Endothelial cell of umbilical vein (primary cell): ENCODE data around the gene UVRAG. TPM values are rescaled to one million over a fixed set of nuclear protein-coding genes. Genes with fewer than 3 reads are reported as not detected.

ENCODE experiments used
- BruUV-seq: library from RNA; stranded (reverse); fragments of 400-500 nt; replicated peaks from 2 replicates; lab custom pipeline; 2021; lab: Mats Ljungman, UMichigan
- CTCF ChIA-PET: fragments of 300-600, 350-600 bp; sonication (Branson Sonifier 250); formaldehyde crosslinking; loops from one replicate; lab custom pipeline; 2021; ENCODE audit warnings: antibody characterized with exemption, inconsistent platforms; lab: Charles Lee
- POLR2A ChIA-PET: fragments of 300-600, 350-600 bp; sonication (Branson Sonifier 250); formaldehyde crosslinking; loops from one replicate; lab custom pipeline; 2021; ENCODE audit warnings: antibody characterized with exemption, inconsistent platforms; lab: Charles Lee
- DNase-seq: peaks from one replicate; pipeline ENCODE4 v3.0.0-alpha.2; 2011; ENCODE audit warnings: low read depth, low spot score
- FAIRE-seq: peaks from 2 replicates; lab custom pipeline; 2011; peaks lifted over from hg19 to GRCh38; lab: Jason Lieb, UNC
- H2AFZ ChIP-seq: 2 replicates; pipeline ENCODE4 v1.6.0; 2012; ENCODE audit warnings: low read depth, low read length, control low read depth, inconsistent platforms
- H3K27ac ChIP-seq: 2 replicates; pipeline ENCODE4 v1.5.1; 2011; ENCODE audit warnings: low read depth, mild to moderate bottlenecking, control low read depth, low read length, moderate library complexity; ENCODE audit not compliant: insufficient read depth
- H3K27me3 ChIP-seq, 2 experiments: 2 replicates each; pipeline versions ENCODE4 v1.6.0 to v1.6.1; 2011; ENCODE audit warnings: low read length in 2 of 2, mixed read lengths in 1 of 2; ENCODE audit not compliant: control insufficient read depth in 2 of 2, insufficient read depth in 2 of 2
- H3K36me3 ChIP-seq, 2 experiments: 2 replicates in 1 of 2; 3 replicates in 1 of 2; pipeline ENCODE4 v1.5.1; 2011; ENCODE audit warnings: low read length in 2 of 2, mild to moderate bottlenecking in 1 of 2, moderate library complexity in 1 of 2; ENCODE audit not compliant: control insufficient read depth in 2 of 2, insufficient read depth in 2 of 2; ENCODE audit errors: extremely low read depth in 1 of 2
- H3K4me1 ChIP-seq: 3 replicates; pipeline ENCODE4 v1.5.1; 2011; ENCODE audit warnings: mild to moderate bottlenecking, low read length; ENCODE audit not compliant: control insufficient read depth, insufficient read depth; ENCODE audit errors: extremely low read depth
- H3K4me2 ChIP-seq: 2 replicates; pipeline ENCODE4 v1.6.1; 2011; ENCODE audit warnings: low read length, control low read depth, mixed read lengths; ENCODE audit not compliant: insufficient read depth
- H3K4me3 ChIP-seq, 3 experiments: fragments of 200-600 bp in 1 of 3; sonication (generic), shearing (Covaris generic) in 1 of 3; replicated peaks in 1 of 3; 2 replicates each; pipeline ENCODE4 v1.5.1; 2011 to 2016; ENCODE audit warnings: control low read depth in 3 of 3, low read length in 3 of 3, mild to moderate bottlenecking in 2 of 3, inconsistent platforms in 1 of 3, low read depth in 1 of 3, moderate library complexity in 1 of 3; ENCODE audit not compliant: insufficient read depth in 1 of 3
- H3K79me2 ChIP-seq: 2 replicates; pipeline ENCODE4 v1.6.0; 2012; ENCODE audit warnings: low read length, inconsistent platforms; ENCODE audit not compliant: control insufficient read depth, insufficient read depth
- H3K9ac ChIP-seq: replicated peaks from 2 replicates; pipeline ENCODE3; 2011; ENCODE audit warnings: low read length, control low read depth; ENCODE audit not compliant: insufficient read depth; ENCODE audit errors: extremely low read depth
- H3K9me1 ChIP-seq: replicated peaks from 3 replicates; pipeline ENCODE4 v1.6.0; 2011; ENCODE audit warnings: mild to moderate bottlenecking, low read length; ENCODE audit not compliant: control insufficient read depth, insufficient read depth; ENCODE audit errors: extremely low read depth
- H3K9me3 ChIP-seq: replicated peaks from 2 replicates; pipeline ENCODE4 v1.5.1; 2012; ENCODE audit warnings: low read length, inconsistent platforms; ENCODE audit not compliant: control insufficient read depth, insufficient read depth
- H4K20me1 ChIP-seq: replicated peaks from 2 replicates; pipeline ENCODE3; 2011; ENCODE audit warnings: mild to moderate bottlenecking, low read length; ENCODE audit not compliant: control insufficient read depth, insufficient read depth; ENCODE audit errors: extremely low read depth
- CTCF ChIP-seq, 2 donors: IDR thresholded peaks; 1 replicate in 1 of 2; 2 replicates in 1 of 2; pipeline ENCODE4 v1.5.1; 2011; ENCODE audit warnings: low read length in 2 of 2, mild to moderate bottlenecking in 2 of 2, moderate library complexity in 2 of 2, control low read depth in 1 of 2, inconsistent platforms in 1 of 2, low read depth in 1 of 2; ENCODE audit not compliant: insufficient read depth in 1 of 2; ENCODE audit errors: extremely low read depth in 1 of 2
- EZH2 ChIP-seq: IDR thresholded peaks from 2 replicates; pipeline ENCODE4 v1.6.1; 2012; ENCODE audit warnings: borderline replicate concordance, low read depth, mild to moderate bottlenecking, moderate library complexity, low read length, inconsistent platforms; ENCODE audit not compliant: severe bottlenecking
- FOS ChIP-seq: IDR thresholded peaks from 2 replicates; pipeline ENCODE4 v1.6.1; 2011; ENCODE audit warnings: mild to moderate bottlenecking, low read length, moderate library complexity, borderline replicate concordance; ENCODE audit not compliant: insufficient read depth
- GATA2 ChIP-seq: IDR thresholded peaks from 2 replicates; pipeline ENCODE4 v1.7.0; 2011; ENCODE audit warnings: low read depth, mild to moderate bottlenecking, moderate library complexity, mixed read lengths, low read length; ENCODE audit not compliant: insufficient read length, insufficient read depth
- JUN ChIP-seq: IDR thresholded peaks from 2 replicates; pipeline ENCODE4 v1.6.1; 2011; ENCODE audit warnings: borderline replicate concordance, low read depth; ENCODE audit not compliant: insufficient read length, insufficient read depth
- MAX ChIP-seq: IDR thresholded peaks from 2 replicates; pipeline ENCODE4 v1.6.1; 2011; ENCODE audit not compliant: insufficient read depth, insufficient read length
- MYC ChIP-seq: IDR thresholded peaks from one replicate; pipeline ENCODE4 v1.6.1; 2011; ENCODE audit warnings: mild to moderate bottlenecking, low read depth, low read length
- POLR2A ChIP-seq: IDR thresholded peaks from 2 replicates; pipeline ENCODE4 v1.6.1; 2012; ENCODE audit warnings: low read depth, mild to moderate bottlenecking, control low read depth, low read length
- POLR2AphosphoS5 ChIP-seq: IDR thresholded peaks from 2 replicates; pipeline ENCODE4 v1.6.1; 2012; ENCODE audit warnings: low read depth, mild to moderate bottlenecking, control low read depth, low read length, moderate library complexity; ENCODE audit not compliant: insufficient read depth
- dilution Hi-C: fragments of 300-500 bp; cut with MboI; formaldehyde crosslinking; loops from one replicate; pipeline ENCODE4 v1.15.0; 2019; ENCODE audit warnings: low sequenced_read_pairs; ENCODE audit not compliant: extremely low pct_ligation_motif_present
- intact Hi-C: fragments of 100-400 bp; cut with micrococcal nuclease; formaldehyde crosslinking; loops from one replicate; pipeline ENCODE4 v1.10.0; 2022
- polyA plus RNA-seq, 4 experiments: library from polyadenylated mRNA; depleted of rRNA in 3 of 4; stranded (reverse) in 3 of 4; unstranded in 1 of 4; fragments of >200 nt; gene quantifications; 2 replicates each; pipeline versions ENCODE4 v1.2.1 to v1.2.3, GENCODE V29; 2011 to 2012; ENCODE audit warnings: missing spikeins in 1 of 4
- total RNA-seq: library from RNA; stranded (reverse); gene quantifications from 2 replicates; pipeline ENCODE4 v1.2.3, GENCODE V29; 2021

Gene UVRAG
- total and polyA plus RNA-seq, 2 donors (not counting 3 experiments of a cell fraction or from before 2014, with no cell fraction given): 21.2 to 65.6 TPM

GRCh38 chr11:76184551-76184993 lies 369.6 kb downstream of the UVRAG start:
- dilution Hi-C loops (no loop called here), intact Hi-C loops (no loop called here)
- no peaks in the 10 kb centered on the region for H3K79me2 ChIP-seq
- H3K9me1 ChIP-seq: no peaks in the 10 kb centered on the region
- FAIRE-seq: no peak
- no peaks in the 10 kb centered on the region for H3K9me3 ChIP-seq
- BruUV-seq: no TSS peak
- DNase-seq: no peak
- ChIA-PET CTCF (interaction anchor here (1.1 to 2.6 kb wide), 2 partner anchors 23 to 32 kb away, joined by 5 to 11 read pairs; no protein-coding TSS in a partner anchor), POLR2A (no interaction called here)
- no peaks in the 10 kb centered on the region for H3K36me3 ChIP-seq
- no peak overlapping the region for H3K9ac ChIP-seq
- no peak overlapping the region for H2AFZ ChIP-seq
- no peaks in the 10 kb centered on the region for H4K20me1 ChIP-seq
- H3K27me3 ChIP-seq: no peaks in the 10 kb centered on the region
- no peak overlapping the region for H3K4me3 ChIP-seq
- TF ChIP-seq POLR2AphosphoS5 (no peak), MAX (no peak), JUN (no peak), FOS (no peak), GATA2 (no peak), MYC (no peak), CTCF (IDR thresholded peaks at IDR 0.05; ENCODE audit: extremely low read depth in 1 of 2, insufficient read depth in 1 of 2, low read depth in 1 of 2, low read length in 2 of 2) (no peak), EZH2 (no peak), POLR2A (no peak)
- H3K27ac ChIP-seq: no peak overlapping the region
- H3K4me2 ChIP-seq: no peak overlapping the region
- H3K4me1 ChIP-seq: no peaks in the 10 kb centered on the region
